HUES64 (cell line): ENCODE results near the gene SLC43A3.

Experiments
- H3K27ac ChIP-seq: 2 replicates; pipeline ENCODE4 v1.7.0; 2013; ENCODE audit warnings: low read depth, low read length, inconsistent platforms
- H3K27me3 ChIP-seq: 2 replicates; pipeline ENCODE4 v1.6.1; 2013; ENCODE audit warnings: mild to moderate bottlenecking, low read length; ENCODE audit not compliant: insufficient read depth
- H3K36me3 ChIP-seq: 2 replicates; pipeline ENCODE4 v1.6.1; 2013; ENCODE audit warnings: mild to moderate bottlenecking, low read length; ENCODE audit not compliant: insufficient read depth
- H3K4me1 ChIP-seq: 2 replicates; pipeline ENCODE4 v1.6.1; 2013; ENCODE audit warnings: mild to moderate bottlenecking, low read length, moderate library complexity; ENCODE audit not compliant: insufficient read depth
- H3K4me3 ChIP-seq: 2 replicates; pipeline ENCODE4 v1.5.1; 2013; ENCODE audit warnings: mild to moderate bottlenecking, low read length, moderate library complexity
- H3K9ac ChIP-seq: 2 replicates; pipeline ENCODE4 v1.6.1; 2013; ENCODE audit warnings: mild to moderate bottlenecking, low read depth, low read length
- H3K9me3 ChIP-seq: 2 replicates; pipeline ENCODE4 v1.6.1; 2013; ENCODE audit warnings: low read depth, low read length; ENCODE audit not compliant: insufficient read depth
- WGBS: fragments of 150-250, 120-280 bp; methylation state at CpG from one replicate; pipeline ENCODE4 v1.1.7; 2013; ENCODE audit warnings: missing lambda C conversion rate; 5-methylcytosine and 5-hydroxymethylcytosine counted together

Gene SLC43A3

DNA sequence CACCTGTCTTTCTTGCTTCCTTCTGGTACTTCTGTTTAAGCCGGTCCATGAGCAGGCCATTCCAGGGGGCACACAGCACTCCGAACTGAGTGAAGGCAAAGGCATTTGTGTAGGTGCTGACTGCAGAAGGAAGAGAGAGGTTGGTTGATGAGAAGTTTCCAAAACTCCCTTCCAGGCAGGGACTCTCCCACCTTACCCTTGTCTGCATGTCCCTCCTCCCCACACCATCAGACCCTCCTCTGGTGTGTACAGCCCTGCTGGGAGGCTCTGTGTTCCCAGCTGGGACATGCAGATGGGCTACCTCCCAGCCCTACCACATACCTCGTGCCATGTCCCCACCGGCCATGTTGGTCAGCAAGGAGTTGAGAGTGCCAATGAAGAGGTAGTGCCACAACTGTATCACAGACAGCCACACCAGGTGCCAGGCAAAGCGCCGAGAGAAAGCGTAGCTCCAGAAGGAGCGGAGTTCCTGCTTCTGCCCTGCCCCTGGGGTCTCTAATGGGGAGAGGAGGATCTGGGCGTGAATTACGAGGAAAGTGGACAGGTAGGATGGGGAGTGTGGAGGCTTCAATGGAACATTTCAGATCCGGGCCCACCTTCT is 12.2 kb downstream of the SLC43A3 start:
- Histone ChIP-seq H3K9ac (no peak overlapping the region), H3K36me3 (peaks cover 82% of the 10 kb centered on the region), H3K27ac (no peak overlapping the region), H3K4me1 (0 out of 2 replicates have a peak, but pooled peaks cover 2% of the 10 kb centered on the region), H3K9me3 (no peaks in the 10 kb centered on the region), H3K4me3 (no peak overlapping the region), H3K27me3 (no peaks in the 10 kb centered on the region)
- WGBS = 94% methylated on average over 11 of the region's 11 CpGs

DNA sequence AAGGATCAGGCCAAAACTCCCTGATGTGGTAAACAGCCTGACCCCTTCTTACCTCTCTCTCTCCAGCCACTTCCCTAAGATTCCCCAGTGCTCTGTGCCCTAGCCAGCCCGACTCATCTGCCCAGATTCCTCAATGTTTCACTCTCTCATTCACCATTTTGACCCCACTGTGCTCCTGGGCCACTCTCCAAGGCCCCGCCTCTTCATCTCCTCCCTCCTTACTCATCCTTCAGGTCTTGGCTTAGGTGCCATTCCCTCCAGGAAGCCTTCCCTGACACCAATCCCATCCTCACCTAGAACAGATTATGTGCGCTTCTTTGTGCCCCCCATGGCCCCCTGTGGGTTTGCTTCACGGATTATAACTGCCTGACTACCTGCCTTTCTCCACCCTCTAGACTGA is 13.2 kb downstream of the SLC43A3 start:
- H3K4me1 ChIP-seq = 0 out of 2 replicates have a peak, but pooled peaks cover 2% of the 10 kb centered on the region
- H3K4me3 ChIP-seq = no peak overlapping the region
- H3K27ac ChIP-seq = no peak overlapping the region
- no peaks in the 10 kb centered on the region for H3K9me3 ChIP-seq
- no peak overlapping the region for H3K9ac ChIP-seq
- H3K36me3 ChIP-seq = peaks cover 91% of the 10 kb centered on the region
- WGBS = 90% methylated on average over 4 of the region's 4 CpGs
- H3K27me3 ChIP-seq = no peaks in the 10 kb centered on the region

GRCh38 chr11:57410287-57410686 is 16.6 kb downstream of the SLC43A3 start:
- 0 out of 2 replicates have a peak, but pooled peaks cover 1% of the 10 kb centered on the region for H3K4me1 ChIP-seq
- no peak overlapping the region for H3K4me3 ChIP-seq
- H3K9me3 ChIP-seq = no peaks in the 10 kb centered on the region
- no peaks in the 10 kb centered on the region for H3K27me3 ChIP-seq
- peaks cover 77% of the 10 kb centered on the region for H3K36me3 ChIP-seq
- H3K9ac ChIP-seq = no peak overlapping the region
- H3K27ac ChIP-seq = no peak overlapping the region

DNA sequence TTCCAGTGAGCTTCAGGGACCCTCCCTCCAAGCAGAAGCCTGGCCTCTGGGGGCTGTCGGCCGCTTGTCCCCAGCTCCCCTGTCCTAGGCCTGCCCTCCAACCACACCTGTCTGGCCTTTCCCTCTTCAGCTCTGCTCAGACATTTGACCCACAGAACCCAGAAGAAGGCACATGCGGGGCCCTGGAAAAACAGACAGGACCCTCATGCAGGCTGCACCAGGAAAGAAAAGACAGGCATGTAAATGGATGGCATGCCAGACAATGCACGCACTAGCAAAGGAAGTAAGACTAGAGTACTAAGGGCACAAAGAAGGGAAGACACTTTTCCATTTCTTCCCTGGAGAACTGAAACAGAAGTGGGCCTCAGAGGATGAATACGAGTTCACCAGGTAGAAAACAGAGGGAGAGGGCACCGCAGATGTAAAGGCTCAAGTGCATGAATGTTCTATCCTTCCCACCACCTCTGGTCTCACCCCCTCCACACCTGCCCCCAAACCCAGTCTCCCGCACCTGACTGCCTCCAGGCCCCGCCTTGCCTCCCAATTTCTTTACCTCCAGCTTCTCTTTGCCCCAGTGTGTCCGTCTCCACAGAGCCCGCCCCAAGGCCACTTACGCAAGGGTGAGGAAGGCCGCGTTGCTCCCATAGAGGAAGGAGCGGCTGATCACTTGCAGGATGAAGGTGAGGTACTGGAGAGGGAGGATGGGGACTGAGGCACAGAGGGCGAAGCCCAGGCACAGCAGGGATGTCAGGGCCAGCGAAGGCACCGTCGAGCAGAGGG is 17.4 kb downstream of the SLC43A3 start:
- H3K27me3 ChIP-seq = no peaks in the 10 kb centered on the region
- H3K4me1 ChIP-seq = no peaks in the 10 kb centered on the region
- 95% methylated on average over 18 of the region's 18 CpGs for WGBS
- no peak overlapping the region for H3K4me3 ChIP-seq
- no peak overlapping the region for H3K9ac ChIP-seq
- H3K9me3 ChIP-seq = no peaks in the 10 kb centered on the region
- H3K36me3 ChIP-seq = peaks cover 69% of the 10 kb centered on the region
- H3K27ac ChIP-seq = no peak overlapping the region

DNA sequence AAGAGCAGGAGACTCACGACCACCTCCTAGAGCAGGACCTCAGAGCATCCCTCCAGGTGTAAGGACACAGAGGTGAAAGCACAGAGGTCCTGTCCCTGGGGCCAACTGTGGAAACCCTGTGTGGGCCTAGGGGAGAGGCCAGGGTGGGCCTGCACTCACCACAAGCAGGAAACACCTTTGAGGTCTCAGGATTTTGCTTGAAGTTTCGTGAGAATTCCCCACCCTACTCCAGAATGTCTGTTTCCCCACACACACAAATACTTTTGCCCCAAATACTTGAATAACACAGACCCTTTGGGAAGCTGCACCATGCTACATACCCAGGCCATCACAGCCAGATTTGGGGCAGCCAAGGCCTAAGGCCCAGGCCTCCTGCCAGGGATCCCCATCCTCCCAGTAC is 18.1 kb downstream of the SLC43A3 start:
- Histone ChIP-seq H3K9ac (no peak overlapping the region), H3K9me3 (no peaks in the 10 kb centered on the region), H3K36me3 (peaks cover 62% of the 10 kb centered on the region), H3K27me3 (no peaks in the 10 kb centered on the region), H3K4me3 (no peak overlapping the region), H3K4me1 (no peaks in the 10 kb centered on the region), H3K27ac (no peak overlapping the region)
- 91% methylated on average over 2 of the region's 2 CpGs for WGBS

- H3K27ac ChIP-seq = no peak overlapping the region
- H3K9ac ChIP-seq = no peak overlapping the region
- no peaks in the 10 kb centered on the region for H3K9me3 ChIP-seq
- peaks cover 54% of the 10 kb centered on the region for H3K36me3 ChIP-seq
- H3K4me1 ChIP-seq = no peaks in the 10 kb centered on the region
- H3K4me3 ChIP-seq = no peak overlapping the region
- WGBS = 93% methylated on average over 8 of the region's 8 CpGs
- no peaks in the 10 kb centered on the region for H3K27me3 ChIP-seq
These were observed 18.9 kb downstream of the SLC43A3 start for GRCh38 chr11:57407941-57408475.

DNA sequence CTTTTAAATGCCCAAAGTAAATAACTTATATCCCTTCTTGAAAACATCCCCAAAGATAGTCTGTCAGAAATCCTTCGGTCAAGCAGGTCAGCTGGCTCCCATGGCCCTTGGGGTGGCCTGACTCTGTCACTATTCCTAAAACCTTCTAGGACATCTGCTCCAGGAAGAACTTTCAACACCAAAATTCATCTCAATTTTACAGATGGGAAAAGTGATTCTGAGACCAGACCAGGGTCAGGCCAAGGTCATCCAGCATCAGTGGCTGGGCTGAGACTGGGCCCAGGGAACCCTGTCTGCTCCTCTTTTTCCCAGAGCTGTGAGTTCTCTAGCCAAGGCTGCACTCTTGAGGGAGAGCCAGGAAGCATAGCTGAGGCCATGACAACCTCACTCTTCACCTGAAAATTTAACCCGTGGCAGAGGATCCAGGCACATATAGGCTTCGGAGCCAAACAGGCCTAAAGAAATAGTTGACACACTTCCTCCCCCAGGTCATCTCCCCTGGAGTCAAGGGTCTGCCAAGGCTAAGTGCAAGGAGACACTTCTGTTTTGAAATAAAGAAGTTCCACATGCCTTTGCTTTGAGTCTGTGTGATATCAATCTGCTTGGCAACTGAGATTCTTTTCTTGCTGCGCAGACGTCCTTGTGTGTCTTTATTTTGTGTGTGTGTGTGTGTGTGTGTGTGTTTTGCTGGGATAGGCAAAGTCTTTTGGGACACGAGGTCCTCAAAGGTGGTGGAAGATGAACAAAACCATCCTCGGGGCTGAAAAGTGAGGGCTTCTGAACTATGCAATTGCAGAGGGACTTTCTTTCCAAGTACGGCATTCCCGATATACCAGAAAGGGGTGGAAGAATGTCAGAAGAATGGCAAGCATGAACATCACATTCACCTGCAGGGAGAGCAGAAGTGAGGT is 19.7 kb downstream of the SLC43A3 start:
- Histone ChIP-seq H3K4me3 (no peak overlapping the region), H3K27ac (no peak overlapping the region), H3K9ac (no peak overlapping the region), H3K36me3 (peaks cover 50% of the 10 kb centered on the region), H3K9me3 (no peaks in the 10 kb centered on the region), H3K4me1 (no peaks in the 10 kb centered on the region; the same call in 1 of the 2 replicates), H3K27me3 (no peaks in the 10 kb centered on the region)
- WGBS = 93% methylated on average over 9 of the region's 9 CpGs

DNA sequence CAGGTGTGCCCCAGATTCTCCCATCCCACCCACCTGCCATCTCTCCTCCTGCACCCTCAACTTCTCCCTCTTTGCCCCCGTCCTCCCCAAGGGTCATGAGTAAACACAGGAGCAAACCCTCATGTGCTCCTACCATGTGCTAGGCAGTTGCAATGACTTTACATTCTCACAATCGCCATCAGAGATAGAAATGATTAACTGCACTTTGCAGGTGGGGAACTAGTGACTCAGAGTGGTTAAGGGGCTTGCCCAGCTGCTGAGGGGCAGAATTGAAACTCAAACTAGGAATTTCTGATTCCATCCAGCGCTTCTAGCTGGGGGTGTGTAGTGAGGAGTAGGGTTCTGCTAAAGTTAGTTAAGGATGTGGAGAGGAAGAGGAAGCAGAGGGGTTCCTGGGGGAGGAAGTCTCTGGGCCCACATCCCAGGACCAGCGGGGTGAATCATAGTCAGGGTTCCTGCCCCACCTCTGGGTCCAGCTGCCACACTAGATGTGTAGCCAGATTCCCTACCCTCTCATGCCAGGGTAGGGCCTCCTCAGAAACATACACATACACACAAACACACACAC is 20.5 kb downstream of the SLC43A3 start:
- Histone ChIP-seq H3K9ac (no peak overlapping the region), H3K36me3 (peaks cover 42% of the 10 kb centered on the region), H3K9me3 (no peaks in the 10 kb centered on the region), H3K27ac (no peak overlapping the region), H3K4me1 (no peaks in the 10 kb centered on the region; the same call in 1 of the 2 replicates), H3K27me3 (no peaks in the 10 kb centered on the region), H3K4me3 (no peak overlapping the region)
- 92% methylated on average over 4 of the region's 4 CpGs for WGBS

GRCh38 chr11:57405271-57405860 is 21.6 kb downstream of the SLC43A3 start:
- Histone ChIP-seq H3K9me3 (no peaks in the 10 kb centered on the region), H3K4me3 (no peak overlapping the region), H3K36me3 (peaks cover 31% of the 10 kb centered on the region), H3K27me3 (no peaks in the 10 kb centered on the region), H3K4me1 (no peaks in the 10 kb centered on the region; the same call in 1 of the 2 replicates), H3K9ac (no peak overlapping the region), H3K27ac (no peak overlapping the region)
- WGBS = 88% methylated on average over 4 of the region's 4 CpGs

DNA sequence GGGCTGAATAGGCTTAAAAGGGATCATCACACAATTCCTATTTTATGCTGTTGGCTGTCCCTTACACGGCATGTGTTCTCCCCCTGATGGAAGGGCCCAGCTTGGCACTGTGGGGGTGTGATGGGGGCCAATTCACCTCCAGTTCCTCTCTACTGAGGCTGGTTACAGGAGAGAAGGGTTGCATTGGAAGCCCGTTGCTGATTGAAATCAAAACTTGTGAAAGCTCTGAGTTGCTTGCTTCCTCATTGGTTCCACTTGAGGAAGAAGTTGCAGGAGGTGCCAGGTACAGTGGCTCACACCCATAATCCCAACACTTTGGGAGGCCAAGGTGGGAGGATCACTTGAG is 23.1 kb downstream of the SLC43A3 start:
- peaks cover 18% of the 10 kb centered on the region for H3K36me3 ChIP-seq
- 83% methylated on average over 2 of the region's 2 CpGs for WGBS
- no peaks in the 10 kb centered on the region for H3K27me3 ChIP-seq
- H3K4me3 ChIP-seq = no peak overlapping the region
- H3K27ac ChIP-seq = no peak overlapping the region
- H3K9ac ChIP-seq = no peak overlapping the region
- no peaks in the 10 kb centered on the region; the same call in 1 of the 2 replicates for H3K4me1 ChIP-seq
- no peaks in the 10 kb centered on the region for H3K9me3 ChIP-seq
